Memory B cell (primary cell): ENCODE data around the gene GCNT3.

Source experiments
- ATAC-seq: fragments of 150-1000 bp; cut with Tn5 transposase; 2 replicates; pipeline ENCODE4 v1.10.0; 2021; ENCODE audit warnings: low read depth, mild to moderate bottlenecking, moderate library complexity
- DNase-seq, 2 donors: peaks; one replicate each; pipeline ENCODE4 v3.0.0; 2022; ENCODE audit warnings: low spot score in 2 of 2
- H3K27ac Mint-ChIP-seq: one replicate; pipeline ENCODE4 v1.8.0; 2022; ENCODE audit warnings: mild to moderate bottlenecking, moderate library complexity, mixed read lengths
- H3K27me3 Mint-ChIP-seq: one replicate; pipeline ENCODE4 v1.8.0; 2022; ENCODE audit warnings: mixed read lengths
- H3K36me3 Mint-ChIP-seq: one replicate; pipeline ENCODE4 v1.8.0; 2022; ENCODE audit warnings: mild to moderate bottlenecking, mixed read lengths
- H3K4me1 Mint-ChIP-seq: one replicate; pipeline ENCODE4 v1.8.0; 2022; ENCODE audit warnings: mixed read lengths
- H3K4me3 Mint-ChIP-seq: one replicate; pipeline ENCODE4 v1.8.0; 2022; ENCODE audit warnings: mild to moderate bottlenecking, moderate library complexity, mixed read lengths
- H3K9me3 Mint-ChIP-seq: one replicate; pipeline ENCODE4 v1.8.0; 2022; ENCODE audit warnings: mixed read lengths

GCNT3 gene, protein sequence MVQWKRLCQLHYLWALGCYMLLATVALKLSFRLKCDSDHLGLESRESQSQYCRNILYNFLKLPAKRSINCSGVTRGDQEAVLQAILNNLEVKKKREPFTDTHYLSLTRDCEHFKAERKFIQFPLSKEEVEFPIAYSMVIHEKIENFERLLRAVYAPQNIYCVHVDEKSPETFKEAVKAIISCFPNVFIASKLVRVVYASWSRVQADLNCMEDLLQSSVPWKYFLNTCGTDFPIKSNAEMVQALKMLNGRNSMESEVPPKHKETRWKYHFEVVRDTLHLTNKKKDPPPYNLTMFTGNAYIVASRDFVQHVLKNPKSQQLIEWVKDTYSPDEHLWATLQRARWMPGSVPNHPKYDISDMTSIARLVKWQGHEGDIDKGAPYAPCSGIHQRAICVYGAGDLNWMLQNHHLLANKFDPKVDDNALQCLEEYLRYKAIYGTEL

DNA sequence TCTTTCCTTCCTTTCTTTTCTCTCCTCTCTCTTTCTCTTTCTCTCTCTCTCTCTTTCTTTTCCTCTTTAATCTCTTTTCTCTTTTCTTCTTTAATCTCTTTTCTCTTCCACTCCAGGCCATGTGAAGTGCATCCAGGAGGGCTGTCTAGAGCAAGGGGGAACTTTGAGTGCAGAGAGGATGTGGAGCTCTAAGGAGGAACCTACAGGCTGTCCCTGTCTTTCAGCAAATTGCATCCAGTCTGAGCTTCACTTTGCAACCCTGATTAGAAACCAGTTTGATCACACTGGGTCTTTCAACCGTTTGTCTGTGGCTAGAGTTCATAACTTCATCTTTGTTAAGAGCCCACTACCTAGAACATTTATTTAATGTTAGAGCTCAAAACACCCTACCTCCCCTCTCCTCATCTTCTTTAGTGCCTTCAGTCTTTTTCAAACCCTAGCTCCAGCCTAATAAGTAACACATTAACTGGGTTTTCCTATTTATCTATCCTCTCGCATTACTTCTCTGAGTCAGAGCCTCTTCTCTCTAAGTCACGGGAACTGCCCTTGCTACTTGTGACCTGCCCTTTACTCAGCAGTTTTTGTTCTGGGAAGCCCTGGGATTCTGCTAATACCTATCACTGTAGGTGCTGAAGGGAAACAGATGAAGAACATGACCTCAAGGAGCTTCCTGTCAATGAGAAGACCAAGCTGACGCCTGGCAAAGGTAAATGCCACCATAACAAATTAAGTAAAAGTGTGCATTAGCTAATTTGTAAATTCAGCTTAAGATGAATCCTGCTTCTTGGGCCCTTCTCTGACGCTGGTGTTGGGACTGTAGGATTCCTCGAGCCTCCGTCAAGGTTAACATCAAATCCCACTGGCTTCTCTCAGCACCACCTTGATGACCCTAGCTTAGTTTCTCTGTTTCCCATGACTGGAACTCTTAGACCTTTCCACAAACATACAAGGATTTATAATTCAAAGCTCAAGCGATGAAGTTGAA, at the start of gene GCNT3:
Gene GCNT3, plus strand, starts transcription at position 508 of the 985 bp plus-strand sequence. CDS start 6,456 bp downstream, outside the sequence.
- Mint-ChIP-seq H3K9me3 (peaks cover 5% of the 10 kb centered on the region), H3K4me3 (no peak within 1 kb of the TSS), H3K36me3 (peaks cover 3% of the 10 kb centered on the region), H3K4me1 (peaks cover 12% of the 10 kb centered on the region), H3K27me3 (peaks cover 2% of the 10 kb centered on the region), H3K27ac (peak within 1 kb of the TSS; percentile 49)
- ATAC-seq (no peak), DNase-seq (no peak)

DNA sequence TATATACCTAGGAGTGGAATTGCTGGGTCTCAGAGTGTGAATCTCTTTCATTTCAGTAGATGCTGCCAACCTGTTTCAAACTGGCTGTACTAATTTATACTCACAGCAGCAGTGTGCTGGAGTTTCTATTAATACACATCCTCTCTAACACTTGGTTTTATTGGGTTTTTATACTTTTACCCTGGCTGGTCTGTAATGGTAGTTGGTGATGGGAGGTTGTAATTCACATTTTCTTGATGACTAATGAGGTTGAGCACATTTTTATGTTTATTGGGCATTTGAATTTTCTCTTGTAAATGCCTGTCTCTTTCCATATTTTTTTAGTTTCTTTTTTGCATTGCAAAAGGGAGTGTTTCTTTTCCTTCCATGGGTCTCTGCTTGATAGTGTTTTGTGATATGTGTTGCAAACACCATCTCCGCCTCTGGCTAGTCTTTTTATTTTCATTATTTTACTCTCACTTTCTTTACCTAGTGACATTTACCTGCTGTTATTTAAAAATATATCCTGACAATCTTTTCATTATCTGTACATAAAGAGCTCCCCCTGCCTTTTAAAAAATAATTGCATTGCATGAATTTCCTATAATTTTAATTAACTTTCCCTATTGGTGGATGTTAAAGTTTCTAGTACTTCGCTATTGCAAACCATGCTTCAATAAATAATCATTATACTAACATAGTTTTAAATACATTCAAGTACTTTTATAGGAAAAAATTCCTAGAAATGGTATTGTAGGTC, 49.0 kb upstream of the GCNT3 start:
- no peak for ATAC-seq
- Mint-ChIP-seq H3K4me3 (no peak overlapping the region), H3K27ac (no peak overlapping the region), H3K27me3 (peaks cover 1% of the 10 kb centered on the region), H3K36me3 (no peaks in the 10 kb centered on the region), H3K9me3 (peaks cover 1% of the 10 kb centered on the region), H3K4me1 (peaks cover 3% of the 10 kb centered on the region)
- no peak for DNase-seq

DNA sequence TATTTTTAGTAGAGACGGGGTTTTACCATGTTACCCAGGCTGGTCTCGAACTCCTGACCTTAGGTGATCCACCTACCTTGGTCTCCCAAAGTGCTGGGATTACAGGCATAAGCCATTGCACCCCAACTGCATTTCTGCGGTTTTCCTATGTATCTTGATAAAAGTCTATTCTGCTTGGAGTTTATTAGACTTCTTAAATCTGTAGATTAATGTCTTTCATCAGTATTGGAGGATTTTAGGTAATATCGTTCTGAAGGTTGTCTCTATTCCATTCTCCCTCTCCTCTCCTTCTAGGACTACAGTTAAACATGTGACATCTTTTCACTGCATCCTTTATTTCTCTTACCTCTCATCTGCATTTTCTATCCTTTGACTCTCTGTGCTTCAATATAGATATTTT, 46.3 kb upstream of the GCNT3 start:
- peaks cover 3% of the 10 kb centered on the region for H3K27me3 Mint-ChIP-seq
- DNase-seq (no peak), ATAC-seq (no peak)
- H3K4me3 Mint-ChIP-seq: no peak overlapping the region
- H3K4me1 Mint-ChIP-seq: peaks cover 11% of the 10 kb centered on the region
- H3K36me3 Mint-ChIP-seq: no peaks in the 10 kb centered on the region
- H3K27ac Mint-ChIP-seq: no peak overlapping the region
- H3K9me3 Mint-ChIP-seq: peaks cover 1% of the 10 kb centered on the region

DNA sequence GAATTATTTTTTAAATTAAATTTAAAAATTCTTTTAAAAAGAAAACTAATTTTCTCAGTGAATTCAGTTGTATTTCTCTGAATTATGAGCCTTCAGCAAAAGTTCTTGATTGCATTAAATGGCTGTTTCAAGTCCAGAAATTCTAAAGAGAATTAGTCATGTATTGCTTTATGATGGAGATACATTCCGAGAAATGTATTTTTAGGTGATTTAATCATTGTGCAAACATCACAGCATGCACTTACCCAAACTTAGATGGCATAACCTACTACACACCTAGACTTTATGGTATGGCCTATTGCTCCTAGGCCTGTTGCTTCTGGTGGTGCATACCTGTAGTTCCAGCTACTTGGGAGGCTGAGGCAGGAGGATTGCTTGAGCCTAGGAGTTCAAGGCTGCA, 44.3 kb upstream of the GCNT3 start:
- Mint-ChIP-seq H3K4me1 (peaks cover 13% of the 10 kb centered on the region), H3K36me3 (no peaks in the 10 kb centered on the region), H3K9me3 (peaks cover 1% of the 10 kb centered on the region), H3K4me3 (no peak overlapping the region), H3K27me3 (peaks cover 5% of the 10 kb centered on the region), H3K27ac (no peak overlapping the region)
- DNase-seq (no peak), ATAC-seq (no peak)

DNA sequence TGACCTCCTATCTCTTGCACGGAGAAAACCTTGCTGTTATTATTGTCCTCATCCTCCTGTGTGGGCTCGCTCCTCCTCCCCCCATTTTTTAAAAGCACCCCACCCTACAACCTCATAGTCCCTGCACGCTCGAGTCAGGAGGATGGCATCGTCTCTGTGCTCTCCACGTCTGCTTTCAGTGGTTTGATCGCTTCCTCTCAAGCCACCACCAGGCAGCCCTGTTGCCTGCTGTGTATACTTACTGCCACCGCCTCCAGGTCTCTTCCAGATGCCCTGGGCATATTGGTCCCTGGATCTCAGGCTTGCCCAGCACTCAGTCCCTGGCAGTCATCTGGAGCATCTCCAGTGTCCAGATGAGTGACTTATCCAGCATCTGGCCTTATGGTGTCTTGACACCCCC, 42.1 kb upstream of the GCNT3 start:
- DNase-seq (no peak), ATAC-seq (no peak)
- H3K27ac Mint-ChIP-seq: no peak overlapping the region
- H3K4me1 Mint-ChIP-seq: peaks cover 10% of the 10 kb centered on the region
- peaks cover 5% of the 10 kb centered on the region for H3K27me3 Mint-ChIP-seq
- peaks cover 1% of the 10 kb centered on the region for H3K9me3 Mint-ChIP-seq
- H3K36me3 Mint-ChIP-seq: no peaks in the 10 kb centered on the region
- no peak overlapping the region for H3K4me3 Mint-ChIP-seq

DNA sequence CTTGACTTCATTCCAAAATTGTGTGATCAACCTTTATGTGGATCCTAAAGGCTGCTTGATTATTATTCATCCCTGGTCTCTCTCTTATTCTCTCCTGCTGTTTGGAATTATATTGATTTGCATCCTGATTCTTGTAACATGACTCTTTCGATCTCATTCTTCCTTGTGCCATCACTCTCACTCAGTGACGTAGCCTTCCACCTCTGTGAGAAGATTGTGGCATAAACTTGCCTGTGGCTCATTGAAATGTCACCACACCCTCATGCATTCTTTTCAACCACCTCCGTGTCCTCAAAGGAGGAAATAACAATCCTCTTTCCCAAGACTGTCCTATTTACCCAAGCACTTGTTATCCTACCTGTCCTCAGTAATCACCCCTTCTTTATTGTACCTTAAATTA, 41.3 kb upstream of the GCNT3 start:
- DNase-seq (no peak), ATAC-seq (no peak)
- H3K36me3 Mint-ChIP-seq: no peaks in the 10 kb centered on the region
- no peak overlapping the region for H3K4me3 Mint-ChIP-seq
- H3K9me3 Mint-ChIP-seq: peaks cover 1% of the 10 kb centered on the region
- peaks cover 10% of the 10 kb centered on the region for H3K4me1 Mint-ChIP-seq
- no peak overlapping the region for H3K27ac Mint-ChIP-seq
- peaks cover 5% of the 10 kb centered on the region for H3K27me3 Mint-ChIP-seq

DNA sequence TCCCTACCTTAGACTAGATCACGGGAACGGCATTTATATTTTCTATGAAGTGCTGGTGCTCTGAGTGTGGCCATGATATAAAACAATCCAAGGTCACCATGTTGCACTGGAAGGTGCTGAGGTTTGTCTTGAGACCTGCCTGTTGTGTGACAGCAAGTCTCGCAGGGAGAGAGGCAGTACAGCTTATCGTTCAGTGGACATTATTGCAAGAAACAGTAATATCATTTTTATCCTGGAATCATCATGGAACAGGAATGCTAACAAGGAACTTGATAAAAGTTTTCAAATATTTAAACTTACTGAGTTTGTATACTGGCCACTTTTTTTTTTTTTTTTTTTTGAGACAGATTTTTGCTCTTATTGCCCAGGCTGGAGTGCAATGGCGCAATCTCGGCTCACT, 40.0 kb upstream of the GCNT3 start:
- no peak for DNase-seq
- no peak for ATAC-seq
- Mint-ChIP-seq H3K4me3 (no peak overlapping the region), H3K27me3 (peaks cover 4% of the 10 kb centered on the region), H3K27ac (no peak overlapping the region), H3K9me3 (no peaks in the 10 kb centered on the region), H3K4me1 (peaks cover 10% of the 10 kb centered on the region), H3K36me3 (no peaks in the 10 kb centered on the region)

DNA sequence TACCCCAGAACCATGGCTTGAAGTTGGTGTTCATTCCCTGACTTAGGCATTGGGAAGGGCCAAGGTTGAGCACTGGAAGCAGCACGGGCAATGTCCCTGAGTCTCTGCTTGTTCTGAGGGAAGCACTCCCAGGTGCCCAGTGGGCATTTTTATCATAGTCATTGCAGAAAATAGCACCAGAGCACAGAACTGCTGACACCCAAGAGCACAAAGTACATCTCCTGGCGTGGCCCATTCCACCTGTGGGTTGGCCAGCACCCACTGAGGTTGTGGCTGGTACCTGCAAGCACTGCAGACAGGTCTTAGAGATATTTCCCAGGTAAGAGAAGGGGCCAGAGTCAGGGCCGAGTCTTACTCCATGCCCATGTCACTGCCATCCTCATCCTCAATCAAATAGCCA, 28.5 kb upstream of the GCNT3 start:
- ATAC-seq (no peak), DNase-seq (no peak)
- H3K27me3 Mint-ChIP-seq: peaks cover 4% of the 10 kb centered on the region
- no peak overlapping the region for H3K4me3 Mint-ChIP-seq
- no peak overlapping the region for H3K27ac Mint-ChIP-seq
- H3K9me3 Mint-ChIP-seq: no peaks in the 10 kb centered on the region
- no peaks in the 10 kb centered on the region for H3K36me3 Mint-ChIP-seq
- H3K4me1 Mint-ChIP-seq: no peaks in the 10 kb centered on the region

DNA sequence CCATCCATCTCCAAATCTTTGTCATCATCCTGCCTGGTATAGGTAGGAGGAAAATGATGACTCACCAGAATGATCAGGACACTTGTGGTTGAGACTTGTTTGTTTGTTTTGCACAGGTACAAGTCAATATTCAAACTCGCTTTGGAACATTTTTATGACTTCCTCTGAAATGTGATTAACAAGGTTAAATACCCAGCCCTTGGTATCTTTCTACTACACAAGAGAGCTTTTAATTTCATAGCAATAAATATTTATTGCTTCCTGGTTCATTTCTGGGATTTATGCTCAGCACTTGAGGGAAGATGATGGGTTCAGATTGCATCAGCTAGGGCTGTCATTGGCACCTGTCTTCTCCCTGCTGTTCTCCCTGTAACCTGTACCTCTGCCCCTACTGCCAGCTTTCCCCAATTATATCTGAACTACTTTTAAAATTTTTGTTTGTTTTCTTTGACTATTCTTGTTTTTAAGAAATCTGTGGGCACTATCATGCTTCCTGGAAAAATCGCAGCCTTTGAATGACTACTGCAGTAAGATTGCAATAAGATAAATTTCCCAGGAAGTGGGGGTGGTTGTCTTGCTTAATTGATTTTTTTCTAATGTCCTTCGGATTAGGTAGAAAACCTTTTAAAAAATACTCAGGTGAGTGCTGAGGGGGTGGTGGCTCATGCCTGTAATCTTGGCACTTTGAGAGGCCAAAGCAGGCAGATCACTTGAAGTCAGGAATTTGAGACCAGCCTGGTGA, 24.3 kb upstream of the GCNT3 start:
- ATAC-seq (no peak), DNase-seq (no peak)
- Mint-ChIP-seq H3K4me3 (no peak overlapping the region), H3K27me3 (peaks cover 4% of the 10 kb centered on the region), H3K27ac (no peak overlapping the region), H3K4me1 (peaks cover 8% of the 10 kb centered on the region), H3K36me3 (no peaks in the 10 kb centered on the region), H3K9me3 (no peaks in the 10 kb centered on the region)

DNA sequence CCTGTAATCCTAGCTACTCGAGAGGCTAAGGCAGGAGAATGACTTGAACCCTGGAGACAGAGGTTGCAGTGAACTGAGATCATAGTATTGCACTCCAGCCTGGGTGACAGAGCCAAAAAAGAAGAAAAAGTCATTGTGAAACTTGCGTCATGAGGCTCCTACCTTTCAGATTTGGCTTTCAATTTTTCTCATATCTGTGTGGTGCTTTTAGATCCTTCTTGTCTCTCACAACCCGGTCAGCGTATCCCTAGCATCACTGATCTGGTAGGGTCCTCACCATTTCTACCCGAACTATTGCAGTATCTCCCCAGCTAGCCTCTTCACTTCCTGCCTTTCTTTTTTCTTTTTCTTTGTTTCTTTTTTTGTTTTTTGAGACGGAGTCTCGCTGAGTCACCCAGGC, 21.6 kb upstream of the GCNT3 start:
- H3K4me1 Mint-ChIP-seq: peaks cover 8% of the 10 kb centered on the region
- no peaks in the 10 kb centered on the region for H3K36me3 Mint-ChIP-seq
- H3K27me3 Mint-ChIP-seq: peaks cover 4% of the 10 kb centered on the region
- no peak overlapping the region for H3K4me3 Mint-ChIP-seq
- no peak overlapping the region for H3K27ac Mint-ChIP-seq
- DNase-seq (no peak), ATAC-seq (no peak)
- H3K9me3 Mint-ChIP-seq: no peaks in the 10 kb centered on the region

DNA sequence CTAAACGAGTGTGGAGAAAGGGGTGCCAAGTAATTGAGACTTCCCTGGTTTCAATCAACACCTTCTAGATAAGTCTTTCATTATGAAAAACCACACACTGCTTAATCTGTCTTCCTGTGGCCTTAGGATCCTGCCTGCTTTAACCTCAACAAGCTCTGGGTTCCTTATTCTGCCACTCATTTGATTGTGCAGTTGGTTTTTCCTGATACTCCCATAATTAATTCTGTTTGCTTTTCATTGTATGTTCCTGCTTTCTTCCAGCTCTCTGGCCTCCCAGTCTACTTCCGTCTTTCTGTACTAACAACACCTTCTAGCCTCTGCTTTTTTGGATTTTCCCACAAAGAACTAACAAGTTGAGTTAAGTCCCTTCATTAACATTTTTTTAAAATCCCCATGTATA, 20.2 kb upstream of the GCNT3 start:
- ATAC-seq: no peak
- Mint-ChIP-seq H3K4me3 (no peak overlapping the region), H3K27ac (no peak overlapping the region), H3K9me3 (no peaks in the 10 kb centered on the region), H3K4me1 (peaks cover 8% of the 10 kb centered on the region), H3K36me3 (no peaks in the 10 kb centered on the region), H3K27me3 (peaks cover 4% of the 10 kb centered on the region)
- no peak for DNase-seq

DNA sequence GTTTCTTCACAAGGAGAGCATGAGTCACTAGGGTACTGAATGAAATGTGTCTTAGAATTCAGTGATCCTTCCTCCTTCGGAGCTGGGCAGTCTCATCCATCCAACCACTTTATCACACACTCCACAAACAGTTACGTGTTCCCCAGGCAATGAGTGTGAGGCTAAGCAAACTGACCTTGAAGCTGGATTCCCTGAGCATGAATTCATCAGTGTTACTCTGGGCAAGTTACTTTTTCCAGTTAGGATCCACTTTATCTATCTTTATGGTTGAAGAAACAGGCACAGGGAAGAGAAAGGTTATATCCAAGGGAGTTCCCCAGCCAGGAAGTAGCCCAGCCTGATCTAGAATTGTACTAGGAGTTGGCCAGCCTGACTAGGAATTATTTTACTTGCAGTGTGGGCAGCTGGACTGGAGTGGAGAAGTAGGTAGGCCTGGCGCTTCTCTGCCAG, 17.1 kb upstream of the GCNT3 start:
- peaks cover 8% of the 10 kb centered on the region for H3K4me1 Mint-ChIP-seq
- H3K9me3 Mint-ChIP-seq: no peaks in the 10 kb centered on the region
- no peak overlapping the region for H3K27ac Mint-ChIP-seq
- H3K4me3 Mint-ChIP-seq: no peak overlapping the region
- DNase-seq: no peak
- H3K27me3 Mint-ChIP-seq: peaks cover 8% of the 10 kb centered on the region
- peaks cover 1% of the 10 kb centered on the region for H3K36me3 Mint-ChIP-seq
- ATAC-seq: no peak

DNA sequence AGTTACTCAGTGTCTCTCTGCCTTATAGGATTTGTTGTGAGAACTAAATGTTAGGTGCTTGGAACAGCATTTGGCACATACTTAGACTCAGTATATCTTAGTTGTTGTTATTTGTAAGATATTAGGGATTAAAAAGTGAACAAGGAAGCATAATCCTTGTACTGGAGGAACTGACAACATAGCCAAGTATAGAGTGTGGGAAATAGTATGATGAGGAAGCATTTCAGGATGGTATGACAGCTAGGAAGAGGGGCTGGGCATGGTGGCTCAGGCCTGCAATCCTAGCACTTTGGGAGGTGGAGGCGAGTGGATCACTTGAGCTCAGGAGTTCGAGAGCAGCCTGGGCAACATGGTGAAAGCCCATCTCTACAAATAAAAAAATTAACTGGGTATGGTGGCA, 16.6 kb upstream of the GCNT3 start:
- Mint-ChIP-seq H3K4me3 (no peak overlapping the region), H3K4me1 (peaks cover 8% of the 10 kb centered on the region), H3K9me3 (no peaks in the 10 kb centered on the region), H3K27ac (no peak overlapping the region), H3K36me3 (peaks cover 2% of the 10 kb centered on the region), H3K27me3 (peaks cover 6% of the 10 kb centered on the region)
- ATAC-seq (no peak), DNase-seq (no peak)
